Smooth muscle cell (in vitro differentiated cells): ENCODE results near the gene PNMA6E. TPM values are rescaled to one million over a fixed set of nuclear protein-coding genes. Genes with fewer than 3 reads are reported as not detected.

Experiments used
- DNase-seq: peaks from one replicate; lab custom pipeline; 2025; ENCODE audit not compliant: unreplicated experiment; lab: John Stamatoyannopoulos, UW
- H2AFZ ChIP-seq: fragments of 200-600 bp; sonication (generic); 2 replicates; pipeline ENCODE4 v1.6.0; 2016; ENCODE audit warnings: antibody characterized with exemption, low read depth, mild to moderate bottlenecking
- H3F3A ChIP-seq: fragments of 200-600 bp; sonication (generic); 2 replicates; pipeline ENCODE4 v1.6.0; 2017; ENCODE audit warnings: antibody characterized with exemption, low read depth
- H3K27ac ChIP-seq: fragments of 200-600 bp; sonication (generic); 2 replicates; pipeline ENCODE4 v1.5.1; 2016; ENCODE audit warnings: low read depth, mild to moderate bottlenecking
- H3K27me3 ChIP-seq: fragments of 200-600 bp; sonication (generic); 2 replicates; pipeline ENCODE4 v1.6.1; 2016; ENCODE audit warnings: low read depth, mild to moderate bottlenecking
- H3K36me3 ChIP-seq: fragments of 200-600 bp; sonication (generic); 2 replicates; pipeline ENCODE4 v1.5.1; 2016; ENCODE audit warnings: low read depth
- H3K4me1 ChIP-seq: fragments of 200-600 bp; sonication (generic); 2 replicates; pipeline ENCODE4 v1.5.1; 2016; ENCODE audit warnings: low read depth
- H3K4me2 ChIP-seq: fragments of 200-600 bp; sonication (generic); 2 replicates; pipeline ENCODE4 v1.6.0; 2016; ENCODE audit warnings: mild to moderate bottlenecking
- H3K4me3 ChIP-seq: fragments of 200-600 bp; sonication (generic); 2 replicates; pipeline ENCODE4 v1.5.1; 2016; ENCODE audit warnings: mild to moderate bottlenecking
- H3K79me2 ChIP-seq: fragments of 200-600 bp; sonication (generic); 2 replicates; pipeline ENCODE4 v1.6.0; 2016; ENCODE audit warnings: low read depth, mild to moderate bottlenecking
- H3K9ac ChIP-seq: fragments of 200-600 bp; sonication (generic); 2 replicates; pipeline ENCODE4 v1.6.0; 2016; ENCODE audit warnings: low read depth
- H3K9me3 ChIP-seq: fragments of 200-600 bp; sonication (generic); replicated peaks from 2 replicates; pipeline ENCODE4 v1.5.1; 2016; ENCODE audit warnings: low read depth
- H4K20me1 ChIP-seq: fragments of 200-600 bp; sonication (generic); 2 replicates; pipeline ENCODE4 v1.6.0; 2016; ENCODE audit warnings: low read depth
- CTCF ChIP-seq: fragments of 200-600 bp; sonication (generic); IDR thresholded peaks from 2 replicates; pipeline ENCODE4 v1.5.1; 2017; ENCODE audit warnings: borderline replicate concordance, mild to moderate bottlenecking, antibody characterized with exemption; ENCODE audit not compliant: insufficient read depth, poor library complexity, severe bottlenecking
- WGBS: methylation state at CpG from one replicate; pipeline ENCODE4 v1.1.7; 2016; ENCODE audit warnings: low lambda C conversion rate; 5-methylcytosine and 5-hydroxymethylcytosine counted together
- polyA plus RNA-seq: library from polyadenylated mRNA; unstranded; fragments of >200 nt; fragmentation: Nextera tagmentation; extraction: Ambion mirVana; gene quantifications from 2 replicates; pipeline ENCODE4 v1.2.1, GENCODE V29; 2016
- total RNA-seq: library from RNA; depleted of rRNA; stranded (reverse); fragments of >200 nt; gene quantifications from 2 replicates; pipeline ENCODE4 v1.2.3, GENCODE V29; 2014

PNMA6E gene
- total and polyA plus RNA-seq, 2 experiments from 2014 or later = not detected

GRCh38 chrX:153433781-153434285, 32.7 kb upstream of the PNMA6E start:
- H3K9ac ChIP-seq = no peak overlapping the region
- H3K4me3 ChIP-seq = no peak overlapping the region
- no peak for TF ChIP-seq CTCF
- H4K20me1 ChIP-seq = no peaks in the 10 kb centered on the region
- no peaks in the 10 kb centered on the region for H3K9me3 ChIP-seq
- no peak overlapping the region for H2AFZ ChIP-seq
- no peaks in the 10 kb centered on the region for H3K79me2 ChIP-seq
- no peak overlapping the region for H3K27ac ChIP-seq
- WGBS = 90% methylated on average over 17 of the region's 17 CpGs
- DNase-seq = no peak
- no peaks in the 10 kb centered on the region for H3K4me1 ChIP-seq
- H3F3A ChIP-seq = no peaks in the 10 kb centered on the region
- H3K36me3 ChIP-seq = no peaks in the 10 kb centered on the region
- no peaks in the 10 kb centered on the region for H3K27me3 ChIP-seq
- H3K4me2 ChIP-seq = no peak overlapping the region

- Histone ChIP-seq H3F3A (no peaks in the 10 kb centered on the region), H3K4me2 (no peak overlapping the region), H2AFZ (no peak overlapping the region), H3K4me3 (no peak overlapping the region), H3K27me3 (no peaks in the 10 kb centered on the region), H3K79me2 (no peaks in the 10 kb centered on the region), H3K9ac (no peak overlapping the region), H4K20me1 (no peaks in the 10 kb centered on the region), H3K4me1 (no peaks in the 10 kb centered on the region), H3K36me3 (no peaks in the 10 kb centered on the region), H3K27ac (no peak overlapping the region), H3K9me3 (no peaks in the 10 kb centered on the region)
- no peak for DNase-seq
- TF ChIP-seq CTCF = no peak
- 87% methylated on average over 12 of the region's 12 CpGs for WGBS
Measured at GRCh38 chrX:153433161-153433680, 32.1 kb upstream of the PNMA6E start.

GRCh38 chrX:153430796-153431195, 29.6 kb upstream of the PNMA6E start:
- no peaks in the 10 kb centered on the region for H3K79me2 ChIP-seq
- 79% methylated on average over 6 of the region's 6 CpGs for WGBS
- H3K36me3 ChIP-seq = no peaks in the 10 kb centered on the region
- no peak overlapping the region for H3K9ac ChIP-seq
- no peak for DNase-seq
- H3F3A ChIP-seq = no peaks in the 10 kb centered on the region
- H3K27me3 ChIP-seq = no peaks in the 10 kb centered on the region
- no peak overlapping the region for H2AFZ ChIP-seq
- H3K4me3 ChIP-seq = no peak overlapping the region
- no peak overlapping the region for H3K27ac ChIP-seq
- H3K9me3 ChIP-seq = no peaks in the 10 kb centered on the region
- H3K4me1 ChIP-seq = no peaks in the 10 kb centered on the region
- no peaks in the 10 kb centered on the region for H4K20me1 ChIP-seq
- no peak for TF ChIP-seq CTCF
- H3K4me2 ChIP-seq = no peak overlapping the region

- no peak for DNase-seq
- Histone ChIP-seq H3F3A (no peaks in the 10 kb centered on the region), H3K9ac (no peak overlapping the region), H3K79me2 (no peaks in the 10 kb centered on the region), H3K4me1 (no peaks in the 10 kb centered on the region), H3K27me3 (no peaks in the 10 kb centered on the region), H4K20me1 (no peaks in the 10 kb centered on the region), H3K27ac (no peak overlapping the region), H3K4me3 (no peak overlapping the region), H3K4me2 (no peak overlapping the region), H3K9me3 (no peaks in the 10 kb centered on the region), H2AFZ (no peak overlapping the region), H3K36me3 (no peaks in the 10 kb centered on the region)
- whole genome bisulfite sequencing = 71% methylated on average over 3 of the region's 3 CpGs
- TF ChIP-seq CTCF = no peak
Measured at GRCh38 chrX:153426204-153426603, 25.1 kb upstream of the PNMA6E start.
